ENCODE data around the gene GPR152.
"Not testable (repeated sequence)": the region's sequence is repeated elsewhere in the genome, so short reads cannot be mapped to it uniquely, and the experiment has no call there.

Gene GPR152

GRCh38 chr11:67483831-67484665 is 31.5 kb upstream of the GPR152 start:
- Histone ChIP-seq H3K4me2 (ENCODE audit: low read length) (peak overlapping the region; percentile 95), H3K36me3 (replicated peaks; ENCODE audit: low read depth, low read length) (peaks cover 14% of the 10 kb centered on the region), H3K79me2 (ENCODE audit: low read length) (peaks cover 39% of the 10 kb centered on the region), H2AFZ (ENCODE audit: low read depth, low read length) (no peak overlapping the region), H4K20me1 (ENCODE audit: insufficient read depth, low read length) (peaks cover 10% of the 10 kb centered on the region; the same call in 1 of the 2 replicates), H3K9ac (ENCODE audit: low read length) (peak overlapping the region; percentile 68), H3K27ac (ENCODE audit: low read length) (peak overlapping the region; percentile 82), H3K9me3 (ENCODE audit: insufficient read depth, low read length) (no peaks in the 10 kb centered on the region), H3K4me3 (ENCODE audit: low read length) (peak overlapping the region; percentile 76), H3K27me3 (ENCODE audit: low read depth, low read length) (0 out of 2 replicates have a peak, but pooled peaks cover 5% of the 10 kb centered on the region), H3K4me1 (ENCODE audit: low read length) (peaks cover 58% of the 10 kb centered on the region)
- TF ChIP-seq EZH2phosphoT487 (IDR thresholded peaks at IDR 0.05; ENCODE audit: low read depth), result no peak

GRCh38 chr11:67482827-67483798 is 30.6 kb upstream of the GPR152 start, which contains the start of gene AIP:
TSS of gene AIP (plus strand) at chr11:67483026. CDS start at chr11:67483159, 133 bp downstream.
- TF ChIP-seq EZH2phosphoT487 (IDR thresholded peaks at IDR 0.05; ENCODE audit: low read depth), result no peak
- TF ChIP-seq CTCF (IDR thresholded peaks at IDR 0.05; ENCODE audit: low read depth, low read length), result no peak
- Histone ChIP-seq H4K20me1 (ENCODE audit: insufficient read depth, low read length) (peaks cover 9% of the 10 kb centered on the region; the same call in 1 of the 2 replicates), H3K9ac (ENCODE audit: low read length) (peak within 1 kb of the TSS; percentile 68), H3K27ac (ENCODE audit: low read length) (peak within 1 kb of the TSS; percentile 82), H3K27me3 (ENCODE audit: low read depth, low read length) (0 out of 2 replicates have a peak, but pooled peaks cover 5% of the 10 kb centered on the region), H3K9me3 (ENCODE audit: insufficient read depth, low read length) (no peaks in the 10 kb centered on the region), H3K4me1 (ENCODE audit: low read length) (peaks cover 56% of the 10 kb centered on the region), H3K36me3 (replicated peaks; ENCODE audit: low read depth, low read length) (peaks cover 13% of the 10 kb centered on the region), H3K4me3 (ENCODE audit: low read length) (peak within 1 kb of the TSS; percentile 76), H3K4me2 (ENCODE audit: low read length) (peak within 1 kb of the TSS; percentile 95), H2AFZ (ENCODE audit: low read depth, low read length) (peak within 1 kb of the TSS; percentile 25), H3K79me2 (ENCODE audit: low read length) (peaks cover 38% of the 10 kb centered on the region)

GRCh38 chr11:67482275-67482826 is 29.8 kb upstream of the GPR152 start:
- Histone ChIP-seq H3K4me1 (ENCODE audit: low read length) (peaks cover 49% of the 10 kb centered on the region), H3K27me3 (ENCODE audit: low read depth, low read length) (0 out of 2 replicates have a peak, but pooled peaks cover 5% of the 10 kb centered on the region), H3K4me2 (ENCODE audit: low read length) (peak overlapping the region; percentile 95), H3K4me3 (ENCODE audit: low read length) (peak overlapping the region; percentile 76), H2AFZ (ENCODE audit: low read depth, low read length) (peak overlapping the region; percentile 25), H3K36me3 (replicated peaks; ENCODE audit: low read depth, low read length) (peaks cover 7% of the 10 kb centered on the region), H3K9me3 (ENCODE audit: insufficient read depth, low read length) (no peaks in the 10 kb centered on the region), H4K20me1 (ENCODE audit: insufficient read depth, low read length) (peaks cover 6% of the 10 kb centered on the region; the same call in 1 of the 2 replicates), H3K27ac (ENCODE audit: low read length) (peak overlapping the region; percentile 82), H3K9ac (ENCODE audit: low read length) (peak overlapping the region; percentile 68), H3K79me2 (ENCODE audit: low read length) (peaks cover 35% of the 10 kb centered on the region)
- TF ChIP-seq EZH2phosphoT487 (IDR thresholded peaks at IDR 0.05; ENCODE audit: low read depth) (no peak), CTCF (IDR thresholded peaks at IDR 0.05; ENCODE audit: low read depth, low read length) (no peak)

GRCh38 chr11:67477344-67478050 is 25.0 kb upstream of the GPR152 start:
- not testable (repeated sequence) for H3K9ac ChIP-seq (ENCODE audit: low read length); H3K4me3 ChIP-seq (ENCODE audit: low read length); H4K20me1 ChIP-seq (ENCODE audit: insufficient read depth, low read length); H3K27ac ChIP-seq (ENCODE audit: low read length); H2AFZ ChIP-seq (ENCODE audit: low read depth, low read length); H3K4me1 ChIP-seq (ENCODE audit: low read length); H3K27me3 ChIP-seq (ENCODE audit: low read depth, low read length); H3K36me3 ChIP-seq (replicated peaks; ENCODE audit: low read depth, low read length); H3K79me2 ChIP-seq (ENCODE audit: low read length); H3K4me2 ChIP-seq (ENCODE audit: low read length); H3K9me3 ChIP-seq (ENCODE audit: insufficient read depth, low read length)

- H3K4me2 ChIP-seq (ENCODE audit: low read length); H2AFZ ChIP-seq (ENCODE audit: low read depth, low read length); H3K4me3 ChIP-seq (ENCODE audit: low read length); H3K9me3 ChIP-seq (ENCODE audit: insufficient read depth, low read length); H3K4me1 ChIP-seq (ENCODE audit: low read length); H3K36me3 ChIP-seq (replicated peaks; ENCODE audit: low read depth, low read length); H3K9ac ChIP-seq (ENCODE audit: low read length); H3K27me3 ChIP-seq (ENCODE audit: low read depth, low read length); H3K79me2 ChIP-seq (ENCODE audit: low read length); H3K27ac ChIP-seq (ENCODE audit: low read length); H4K20me1 ChIP-seq (ENCODE audit: insufficient read depth, low read length): not testable (repeated sequence)
Observed at GRCh38 chr11:67476692-67477091, 24.2 kb upstream of the GPR152 start.

Measured in OCI-LY3 (cell line).